NCI-H2029 (cell line): ENCODE results near the gene CYGB.

Experiments used
- DNase-seq: peaks from one replicate; lab custom pipeline; 2025; lab: John Stamatoyannopoulos, UW

Gene CYGB

DNA sequence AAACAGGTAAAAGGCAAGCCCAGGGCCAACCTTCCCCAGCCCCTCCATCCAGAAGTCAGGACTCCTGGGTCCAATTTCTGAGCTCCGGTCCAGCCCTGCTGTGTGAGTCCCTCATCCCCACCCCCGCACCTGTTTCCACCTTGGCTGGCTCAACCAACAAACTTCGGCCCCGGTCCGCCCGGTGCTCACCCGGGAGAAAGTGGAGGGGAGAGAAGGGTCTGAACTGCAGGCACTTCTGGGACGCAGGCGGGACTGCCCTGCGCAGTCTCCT, 36.8 kb downstream of the CYGB start:
- DNase-seq, result no peak

DNA sequence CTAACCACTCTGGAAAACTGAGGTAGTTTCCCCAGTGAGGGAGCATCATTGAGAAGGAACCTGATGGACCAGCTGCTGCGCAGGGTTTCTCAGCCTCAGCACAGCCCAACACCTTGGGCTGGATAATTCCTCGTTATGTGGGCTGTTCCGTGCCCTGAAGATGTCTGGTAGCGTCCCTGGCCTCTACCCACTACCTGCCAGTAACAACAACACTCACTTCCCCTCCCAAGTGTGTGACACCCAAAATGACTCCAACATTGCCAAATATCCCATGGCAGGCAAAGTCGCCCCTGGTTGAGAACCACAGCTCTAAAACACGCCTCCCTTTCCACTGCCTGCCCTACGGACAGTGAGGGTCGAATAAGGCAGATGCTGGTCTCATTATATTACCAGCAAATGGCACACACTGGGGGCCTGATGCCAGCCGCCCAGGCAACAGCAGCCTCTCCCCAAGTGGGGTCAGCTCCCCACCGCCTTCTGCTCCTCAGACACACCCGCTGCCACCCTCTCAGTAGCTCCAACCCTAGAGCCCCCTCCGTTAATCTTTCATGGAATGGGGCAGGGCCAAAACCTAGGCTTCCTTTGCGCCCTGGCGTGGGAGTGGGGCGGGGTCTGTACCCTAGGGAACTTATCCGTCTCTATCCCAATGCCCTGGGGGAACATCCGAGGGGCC, 37.3 kb downstream of the CYGB start:
- no peak for DNase-seq

DNA sequence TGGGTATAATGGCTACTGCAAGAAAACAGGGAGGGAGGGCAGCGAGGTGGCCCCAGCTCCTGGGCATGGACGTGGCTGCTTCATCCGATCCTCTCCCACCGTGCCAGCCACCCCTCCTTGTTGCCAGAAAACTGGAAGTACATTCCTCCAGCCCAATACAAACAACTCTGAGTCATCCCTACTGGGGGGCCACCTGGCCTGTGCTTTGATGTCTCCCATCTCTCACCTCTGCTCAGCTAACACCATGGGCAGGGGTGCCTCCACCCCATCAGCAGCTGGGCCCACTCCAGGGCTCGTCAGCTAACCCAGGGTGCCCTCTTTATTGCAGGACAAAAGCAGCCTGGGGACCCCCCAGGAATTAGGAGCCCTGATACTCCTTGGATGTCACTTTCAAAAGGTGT, 38.2 kb downstream of the CYGB start:
- no peak for DNase-seq

- DNase-seq, result no peak
Observed at GRCh38 chr17:76498876-76499251, 38.6 kb downstream of the CYGB start.

DNA sequence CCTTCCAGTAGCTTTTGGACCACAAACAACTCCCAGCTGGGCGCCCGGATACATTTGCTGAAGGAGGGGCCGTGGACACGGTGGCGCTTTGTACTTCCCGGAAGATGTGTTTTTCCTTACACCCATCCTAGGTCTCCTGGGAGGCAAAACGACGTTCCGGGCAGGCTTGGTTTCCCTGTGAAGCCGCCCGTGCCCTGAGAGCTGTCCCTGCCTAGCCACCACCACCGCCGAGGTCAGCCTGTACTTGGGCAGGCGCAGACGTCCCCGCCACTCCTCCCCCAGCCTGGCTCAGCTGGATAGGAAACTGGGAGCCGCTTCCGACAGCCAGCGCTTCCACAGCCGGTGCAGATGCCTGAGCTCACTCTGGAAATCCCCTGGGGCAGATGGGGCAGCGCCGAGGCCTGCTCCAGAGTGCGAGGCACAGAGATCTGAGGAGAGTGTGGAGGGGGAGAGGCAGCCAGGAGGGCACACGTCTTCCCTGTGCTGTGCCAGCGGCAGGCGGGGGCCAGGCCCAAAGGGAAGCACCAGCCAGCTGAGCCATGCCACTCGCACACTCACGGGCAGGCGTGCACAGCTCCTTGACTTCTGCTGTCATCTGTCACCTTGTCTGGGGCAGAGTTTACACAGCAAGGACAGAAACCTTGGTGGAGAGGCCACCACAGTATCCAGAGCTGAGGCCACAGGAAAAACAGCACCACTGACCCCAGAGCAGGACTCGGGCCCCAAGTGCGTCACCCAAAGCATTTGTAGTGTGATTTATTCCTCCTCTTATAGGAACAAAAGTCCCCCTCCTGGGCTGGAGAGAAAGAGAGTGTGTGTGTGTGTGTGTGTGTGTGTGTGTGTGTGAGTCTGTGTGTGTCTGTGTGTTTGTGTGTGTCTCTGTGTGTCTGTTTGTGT, 39.3 kb downstream of the CYGB start:
- no peak for DNase-seq

- DNase-seq, result no peak
Observed at GRCh38 chr17:76497699-76497978, 39.9 kb downstream of the CYGB start.

- no peak for DNase-seq
Observed at GRCh38 chr17:76496464-76496863, 41.0 kb downstream of the CYGB start.

GRCh38 chr17:76495663-76496400, 41.7 kb downstream of the CYGB start:
- DNase-seq, result no peak

DNA sequence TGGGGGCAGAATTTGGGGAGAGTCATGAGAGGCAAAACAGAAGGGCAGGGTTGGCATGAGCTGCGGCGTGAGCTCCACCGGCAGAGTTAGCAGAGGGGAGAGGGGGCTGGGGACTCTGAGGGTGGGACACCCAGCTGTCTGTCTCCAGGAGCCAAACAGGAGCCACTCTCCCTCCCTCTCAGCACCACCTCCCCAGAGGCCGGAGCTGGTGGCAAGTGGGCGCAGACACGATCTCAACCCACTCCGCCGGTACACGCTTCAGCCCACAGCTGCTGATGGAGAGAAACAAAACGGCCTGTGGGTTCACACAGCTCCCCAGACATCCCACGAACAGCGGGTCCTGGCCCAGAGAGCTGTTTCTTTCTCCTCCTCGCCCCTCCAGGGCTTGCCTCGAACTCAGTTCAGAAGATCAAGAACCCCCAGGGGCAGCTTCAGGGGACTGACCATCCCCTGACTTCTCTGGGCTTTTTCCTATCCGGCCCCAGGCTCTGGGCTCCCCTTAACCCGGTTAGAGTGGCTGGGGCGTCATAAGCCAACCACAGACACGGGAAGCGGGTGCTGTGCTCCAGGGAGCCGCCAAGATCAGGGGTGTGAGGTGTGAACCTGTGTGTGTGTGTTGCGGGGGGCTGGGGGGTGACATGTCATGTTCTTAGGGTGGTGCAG, 43.9 kb downstream of the CYGB start:
- DNase-seq, result no peak

DNA sequence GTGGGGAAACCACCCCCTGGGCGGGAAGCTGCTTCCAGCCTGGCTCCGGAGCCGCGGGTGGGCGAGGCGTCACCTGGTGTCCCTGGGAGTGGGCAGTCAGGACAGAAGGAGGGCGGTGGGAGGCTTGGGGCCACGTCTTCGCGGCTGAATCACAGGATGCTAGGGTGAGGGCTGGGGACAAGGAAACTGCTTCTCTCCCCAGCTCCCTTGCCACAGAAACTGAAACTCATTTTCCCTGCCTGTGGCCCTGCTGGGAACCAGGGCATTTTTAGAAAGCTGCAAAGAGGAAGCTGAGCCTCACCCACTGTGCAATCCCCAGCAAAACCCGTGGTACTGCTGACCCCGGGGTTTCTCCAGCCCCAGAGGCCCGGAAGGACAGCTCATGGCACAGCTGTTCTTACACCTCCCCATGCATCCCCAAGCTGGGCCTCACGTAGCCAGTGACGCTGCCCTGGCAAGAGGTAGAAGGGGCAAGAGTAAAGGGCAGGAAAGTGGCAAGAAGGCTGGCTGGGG, 44.5 kb downstream of the CYGB start:
- DNase-seq, result no peak

- no peak for DNase-seq
Observed at GRCh38 chr17:76492123-76492988, 45.2 kb downstream of the CYGB start.

DNA sequence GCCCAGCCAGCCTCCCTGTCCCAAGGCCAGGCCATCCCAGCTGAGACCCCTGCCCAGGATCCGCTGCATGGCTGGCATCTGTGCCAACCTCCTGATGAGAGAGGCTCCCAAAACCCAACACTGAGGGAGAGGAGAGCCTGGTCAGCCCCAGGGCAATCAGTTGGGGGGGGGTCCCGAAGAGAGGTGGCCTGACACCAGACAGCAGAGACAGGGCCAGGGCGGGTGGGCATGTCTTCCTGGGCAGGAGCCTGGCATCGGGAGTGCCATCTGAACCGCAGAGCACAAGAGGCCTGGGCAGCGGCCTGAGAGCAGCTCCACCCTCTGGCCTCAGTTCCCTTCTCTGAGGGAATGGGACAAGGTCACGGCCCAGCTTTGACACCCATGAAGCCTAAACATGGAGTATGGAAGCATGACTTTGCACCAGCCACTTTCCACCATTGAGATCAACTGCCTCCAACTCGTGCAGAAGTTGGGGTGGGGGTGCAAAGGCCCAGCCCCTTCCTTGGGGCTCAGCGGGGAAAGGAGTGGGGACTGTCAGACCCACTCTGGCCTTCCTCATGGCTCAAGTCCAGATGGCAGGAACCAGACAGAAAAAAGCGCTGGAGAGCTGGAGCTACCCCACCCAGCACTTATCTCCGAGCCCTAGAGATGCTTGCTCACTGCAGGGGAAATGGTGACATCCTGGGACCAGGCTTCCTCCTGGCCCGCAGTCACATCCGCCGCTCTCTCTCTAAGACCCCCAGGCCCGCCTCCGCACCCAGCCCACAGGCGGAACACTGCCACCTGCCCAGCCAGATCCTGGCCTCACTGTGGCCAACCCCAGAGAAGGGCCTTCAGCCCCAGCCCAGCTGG, 46.0 kb downstream of the CYGB start:
- no peak for DNase-seq

DNA sequence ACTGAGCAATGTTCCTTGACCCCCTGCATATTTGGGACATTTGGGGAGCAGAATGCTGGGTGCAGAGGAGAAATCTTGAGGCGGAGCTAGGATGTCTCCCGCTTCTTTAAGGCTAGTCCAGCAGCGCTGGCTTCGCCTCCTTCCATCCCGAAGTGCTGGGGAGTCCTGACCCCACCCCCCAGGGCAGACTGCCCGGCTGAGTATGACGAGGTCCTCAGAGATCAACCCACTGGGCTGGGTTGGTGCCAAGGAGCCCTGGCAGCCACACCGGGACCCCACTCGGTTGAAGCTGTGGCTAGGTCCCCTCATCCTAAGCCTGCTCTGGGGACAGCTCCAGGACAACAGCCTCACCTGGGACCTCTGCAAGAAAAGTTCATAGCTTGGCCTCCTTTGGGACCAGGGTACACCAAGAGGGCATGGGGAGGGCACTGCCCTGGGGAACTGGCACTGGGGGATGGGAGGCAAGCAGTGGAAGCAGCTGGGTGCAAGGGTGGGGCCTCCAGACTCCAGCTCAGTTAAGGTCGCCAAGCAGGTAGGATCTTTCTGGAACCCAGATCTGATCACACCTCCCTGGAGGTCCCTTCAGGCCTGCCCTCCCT, 47.3 kb downstream of the CYGB start:
- DNase-seq, result no peak

DNA sequence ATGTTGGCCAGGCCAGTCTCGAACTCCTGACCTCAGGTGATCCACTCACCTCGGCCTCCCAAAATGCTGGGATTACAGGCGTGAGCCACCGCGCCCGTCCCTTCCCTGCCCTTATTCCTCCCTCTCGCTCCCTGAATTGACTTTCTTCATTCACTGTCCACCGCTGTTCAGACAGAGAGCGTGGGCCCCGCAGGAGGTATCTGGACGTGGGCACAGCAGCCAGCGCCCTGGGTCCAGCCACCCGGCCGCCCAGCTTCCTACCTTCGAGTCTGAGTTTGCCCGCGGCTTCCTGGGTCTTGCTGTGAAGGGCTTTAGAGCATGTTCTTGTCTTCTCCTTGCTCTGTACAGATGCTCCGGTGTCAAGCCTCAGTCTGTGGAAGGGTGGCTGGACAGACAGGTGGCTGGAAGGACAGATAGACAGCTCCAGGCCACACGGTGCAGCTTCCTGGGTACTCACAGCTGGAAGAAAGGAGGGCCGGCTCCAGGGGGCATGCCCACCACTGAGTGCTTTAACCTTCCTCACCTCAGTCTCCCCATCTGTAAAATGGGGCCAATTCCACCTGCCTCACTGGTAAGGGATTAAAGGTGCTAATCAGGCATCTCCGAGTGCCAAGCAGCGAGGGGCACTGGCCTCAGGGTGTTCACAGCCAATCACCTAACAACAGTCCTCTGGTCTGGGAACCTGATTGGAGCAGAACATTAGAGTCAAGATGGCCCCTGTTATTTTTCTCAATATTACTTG, 49.9 kb downstream of the CYGB start:
- no peak for DNase-seq

DNA sequence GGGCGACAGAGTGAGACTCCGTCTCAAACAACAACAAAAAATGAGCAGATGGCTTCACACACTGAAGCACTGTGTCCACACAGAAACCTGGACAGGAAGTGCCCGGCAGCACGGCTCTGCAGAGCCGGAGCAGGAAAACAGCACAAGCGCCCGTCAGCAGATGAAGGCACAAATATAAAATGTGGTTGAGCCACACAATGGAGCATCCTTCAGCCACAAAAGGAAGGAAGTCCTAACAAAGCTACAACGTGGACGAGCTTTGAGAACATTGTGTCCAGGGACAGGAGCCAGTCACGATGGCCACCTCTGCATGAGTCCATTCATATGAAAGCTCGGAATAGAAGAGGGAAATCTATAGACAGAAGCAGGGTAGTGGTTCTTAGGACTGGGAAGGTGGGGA, 51.9 kb downstream of the CYGB start:
- peak; percentile 50 for DNase-seq

DNA sequence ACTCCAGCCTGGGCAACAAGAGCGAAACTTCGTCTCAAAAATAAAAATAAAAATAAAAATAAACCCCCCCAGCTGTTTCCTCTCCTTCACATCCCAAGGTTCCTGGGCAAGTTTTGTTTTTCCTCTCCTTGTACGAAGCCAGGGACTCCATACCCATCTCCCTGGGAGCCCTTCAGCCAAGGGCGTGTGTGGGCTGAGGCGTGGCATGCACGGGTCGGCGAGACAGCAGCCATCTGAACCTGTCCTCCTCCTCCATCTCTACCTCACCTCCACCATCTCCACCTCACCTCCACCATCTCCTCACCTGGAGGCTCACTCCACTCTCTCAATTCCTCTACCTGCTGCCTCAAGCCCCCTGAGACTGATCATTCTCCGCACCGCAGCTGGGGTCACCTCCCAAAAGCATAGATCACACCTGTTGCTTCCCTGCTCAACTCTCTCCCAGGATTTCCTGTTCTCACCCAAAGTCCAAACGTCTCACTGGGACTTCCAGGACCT, 53.2 kb downstream of the CYGB start:
- DNase-seq, result no peak

DNA sequence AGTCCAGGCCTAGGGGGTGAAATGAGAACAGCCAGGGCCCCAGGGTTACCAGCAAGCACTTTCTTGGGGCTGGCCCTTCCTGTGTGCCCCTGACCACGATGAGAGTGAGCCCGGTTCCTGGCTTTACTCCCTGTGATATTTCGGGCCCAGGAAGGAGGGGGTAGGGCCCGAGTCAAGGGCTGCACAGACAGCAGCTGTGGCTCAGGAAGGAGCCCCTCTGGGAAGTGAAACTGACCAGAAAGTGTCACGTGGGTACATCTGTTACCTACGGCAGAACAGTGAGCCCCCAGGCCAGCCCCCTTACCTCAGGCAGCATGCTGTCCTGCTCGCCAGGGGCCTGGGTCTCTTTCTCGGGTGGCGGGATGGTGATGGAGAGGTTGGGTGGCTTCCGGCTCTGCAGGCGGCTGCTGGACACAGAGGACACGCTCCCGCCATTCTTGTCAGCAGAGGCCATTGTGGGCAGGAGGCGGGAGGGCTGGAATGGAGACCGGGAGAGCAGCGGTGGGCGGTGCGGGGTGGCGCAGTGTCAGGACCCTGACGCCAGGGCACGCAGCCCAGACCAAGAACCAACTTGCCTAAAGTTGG, 56.3 kb downstream of the CYGB start:
- DNase-seq, result no peak

- DNase-seq, result no peak
Observed at GRCh38 chr17:76480632-76481031, 56.9 kb downstream of the CYGB start.

GRCh38 chr17:76479515-76480060, 57.9 kb downstream of the CYGB start:
- DNase-seq, result no peak
